ENCODE results near the gene THAP4. TPM values are rescaled to one million over a fixed set of nuclear protein-coding genes. Genes with fewer than 3 reads are reported as not detected.

THAP4 gene
- total and polyA plus RNA-seq, 2 of the 13 experiments (the other 11 are each of a cell fraction or from before 2014, with no cell fraction given) = 59.7 to 75.7 TPM

DNA sequence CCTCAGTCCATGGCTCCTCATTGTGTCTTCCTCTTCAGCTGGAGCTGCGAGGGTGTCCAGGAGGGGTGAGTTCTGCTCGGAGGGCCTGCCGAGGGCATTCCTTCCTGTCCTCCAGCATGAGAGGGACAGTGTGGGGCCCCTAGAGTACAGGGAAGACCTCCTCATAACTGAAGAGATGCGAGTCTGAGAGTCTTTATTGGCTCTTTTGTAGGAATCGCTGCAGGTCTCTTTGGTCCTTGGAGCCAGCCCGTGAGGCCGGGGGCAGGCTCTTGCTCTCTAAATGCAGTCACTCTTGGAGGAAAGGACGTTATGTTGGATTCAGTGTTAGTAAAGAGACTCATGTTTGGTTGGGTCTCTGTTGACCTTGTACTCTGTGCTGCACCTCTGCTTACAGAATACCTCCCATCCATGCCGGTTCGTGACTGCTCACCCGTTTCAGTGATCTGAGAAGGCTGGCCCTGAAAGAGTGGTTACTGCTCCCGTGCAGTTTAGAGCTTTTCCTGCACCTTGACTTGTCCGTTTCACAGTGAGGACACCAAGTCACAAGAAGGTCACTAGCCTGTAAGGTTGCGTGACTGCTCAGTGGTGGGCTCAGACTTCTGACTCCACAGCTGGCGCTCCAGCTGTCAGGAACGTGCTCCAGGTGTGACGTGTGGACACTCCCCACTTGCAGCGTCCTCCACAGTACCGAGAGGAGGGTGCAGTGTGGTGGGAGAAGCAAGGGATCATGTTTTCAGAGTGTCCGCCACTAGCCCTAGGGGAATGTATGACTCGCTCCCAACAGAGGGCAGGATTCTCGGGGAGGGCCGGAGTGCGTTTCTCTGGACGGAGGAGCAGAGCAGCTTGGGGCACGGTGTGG, 8.3 kb upstream of the THAP4 start (continued):
- TF ChIP-seq, protein P1, sequence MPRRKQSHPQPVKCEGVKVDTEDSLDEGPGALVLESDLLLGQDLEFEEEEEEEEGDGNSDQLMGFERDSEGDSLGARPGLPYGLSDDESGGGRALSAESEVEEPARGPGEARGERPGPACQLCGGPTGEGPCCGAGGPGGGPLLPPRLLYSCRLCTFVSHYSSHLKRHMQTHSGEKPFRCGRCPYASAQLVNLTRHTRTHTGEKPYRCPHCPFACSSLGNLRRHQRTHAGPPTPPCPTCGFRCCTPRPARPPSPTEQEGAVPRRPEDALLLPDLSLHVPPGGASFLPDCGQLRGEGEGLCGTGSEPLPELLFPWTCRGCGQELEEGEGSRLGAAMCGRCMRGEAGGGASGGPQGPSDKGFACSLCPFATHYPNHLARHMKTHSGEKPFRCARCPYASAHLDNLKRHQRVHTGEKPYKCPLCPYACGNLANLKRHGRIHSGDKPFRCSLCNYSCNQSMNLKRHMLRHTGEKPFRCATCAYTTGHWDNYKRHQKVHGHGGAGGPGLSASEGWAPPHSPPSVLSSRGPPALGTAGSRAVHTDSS (CRISPR knock-in tag; conservative IDR thresholded peaks at IDR 0.05) = no peak
- TF ChIP-seq ZNF878 (CRISPR knock-in tag; IDR thresholded peaks at IDR 0.05) (no peak), HNRNPK (IDR thresholded peaks at IDR 0.05; ENCODE audit: low read depth, low read length, poor library complexity, severe bottlenecking) (no peak), ZNF24 (IDR thresholded peaks at IDR 0.05) (no peak), ZNF207 (IDR thresholded peaks at IDR 0.05; ENCODE audit: borderline replicate concordance) (no peak), ZNF562 (CRISPR knock-in tag; IDR thresholded peaks at IDR 0.05; ENCODE audit: borderline replicate concordance) (no peak), ZNF354B (CRISPR knock-in tag; IDR thresholded peaks at IDR 0.05) (peak; percentile 76; the same call in 1 of the 2 replicates), ARNT2 (CRISPR knock-in tag; IDR thresholded peaks at IDR 0.05; ENCODE audit: low read depth) (peak; percentile 56), ZFYVE20 (CRISPR knock-in tag; IDR thresholded peaks at IDR 0.05; ENCODE audit: borderline replicate concordance, low read depth) (no peak), ZNF136 (CRISPR knock-in tag; IDR thresholded peaks at IDR 0.05; ENCODE audit: low read depth) (peak; percentile 90; the same call in 1 of the 2 replicates), CC2D1A (CRISPR knock-in tag; IDR thresholded peaks at IDR 0.05) (no peak), ZZZ3 (CRISPR knock-in tag; IDR thresholded peaks at IDR 0.05; ENCODE audit: borderline replicate concordance) (no peak), GATAD1 (CRISPR knock-in tag; IDR thresholded peaks at IDR 0.05) (0 out of 2 replicates have a peak, but pooled peaks have one; percentile 10)
- TF ChIP-seq, protein P2, sequence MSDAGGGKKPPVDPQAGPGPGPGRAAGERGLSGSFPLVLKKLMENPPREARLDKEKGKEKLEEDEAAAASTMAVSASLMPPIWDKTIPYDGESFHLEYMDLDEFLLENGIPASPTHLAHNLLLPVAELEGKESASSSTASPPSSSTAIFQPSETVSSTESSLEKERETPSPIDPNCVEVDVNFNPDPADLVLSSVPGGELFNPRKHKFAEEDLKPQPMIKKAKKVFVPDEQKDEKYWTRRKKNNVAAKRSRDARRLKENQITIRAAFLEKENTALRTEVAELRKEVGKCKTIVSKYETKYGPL (CRISPR knock-in tag; IDR thresholded peaks at IDR 0.05) = no peak
- TF ChIP-seq, protein P3, sequence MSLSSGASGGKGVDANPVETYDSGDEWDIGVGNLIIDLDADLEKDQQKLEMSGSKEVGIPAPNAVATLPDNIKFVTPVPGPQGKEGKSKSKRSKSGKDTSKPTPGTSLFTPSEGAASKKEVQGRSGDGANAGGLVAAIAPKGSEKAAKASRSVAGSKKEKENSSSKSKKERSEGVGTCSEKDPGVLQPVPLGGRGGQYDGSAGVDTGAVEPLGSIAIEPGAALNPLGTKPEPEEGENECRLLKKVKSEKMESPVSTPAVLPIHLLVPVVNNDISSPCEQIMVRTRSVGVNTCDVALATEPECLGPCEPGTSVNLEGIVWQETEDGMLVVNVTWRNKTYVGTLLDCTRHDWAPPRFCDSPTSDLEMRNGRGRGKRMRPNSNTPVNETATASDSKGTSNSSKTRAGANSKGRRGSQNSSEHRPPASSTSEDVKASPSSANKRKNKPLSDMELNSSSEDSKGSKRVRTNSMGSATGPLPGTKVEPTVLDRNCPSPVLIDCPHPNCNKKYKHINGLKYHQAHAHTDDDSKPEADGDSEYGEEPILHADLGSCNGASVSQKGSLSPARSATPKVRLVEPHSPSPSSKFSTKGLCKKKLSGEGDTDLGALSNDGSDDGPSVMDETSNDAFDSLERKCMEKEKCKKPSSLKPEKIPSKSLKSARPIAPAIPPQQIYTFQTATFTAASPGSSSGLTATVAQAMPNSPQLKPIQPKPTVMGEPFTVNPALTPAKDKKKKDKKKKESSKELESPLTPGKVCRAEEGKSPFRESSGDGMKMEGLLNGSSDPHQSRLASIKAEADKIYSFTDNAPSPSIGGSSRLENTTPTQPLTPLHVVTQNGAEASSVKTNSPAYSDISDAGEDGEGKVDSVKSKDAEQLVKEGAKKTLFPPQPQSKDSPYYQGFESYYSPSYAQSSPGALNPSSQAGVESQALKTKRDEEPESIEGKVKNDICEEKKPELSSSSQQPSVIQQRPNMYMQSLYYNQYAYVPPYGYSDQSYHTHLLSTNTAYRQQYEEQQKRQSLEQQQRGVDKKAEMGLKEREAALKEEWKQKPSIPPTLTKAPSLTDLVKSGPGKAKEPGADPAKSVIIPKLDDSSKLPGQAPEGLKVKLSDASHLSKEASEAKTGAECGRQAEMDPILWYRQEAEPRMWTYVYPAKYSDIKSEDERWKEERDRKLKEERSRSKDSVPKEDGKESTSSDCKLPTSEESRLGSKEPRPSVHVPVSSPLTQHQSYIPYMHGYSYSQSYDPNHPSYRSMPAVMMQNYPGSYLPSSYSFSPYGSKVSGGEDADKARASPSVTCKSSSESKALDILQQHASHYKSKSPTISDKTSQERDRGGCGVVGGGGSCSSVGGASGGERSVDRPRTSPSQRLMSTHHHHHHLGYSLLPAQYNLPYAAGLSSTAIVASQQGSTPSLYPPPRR (CRISPR knock-in tag; IDR thresholded peaks at IDR 0.05; ENCODE audit: borderline replicate concordance) = peak; percentile 70
- TF ChIP-seq, protein P4, sequence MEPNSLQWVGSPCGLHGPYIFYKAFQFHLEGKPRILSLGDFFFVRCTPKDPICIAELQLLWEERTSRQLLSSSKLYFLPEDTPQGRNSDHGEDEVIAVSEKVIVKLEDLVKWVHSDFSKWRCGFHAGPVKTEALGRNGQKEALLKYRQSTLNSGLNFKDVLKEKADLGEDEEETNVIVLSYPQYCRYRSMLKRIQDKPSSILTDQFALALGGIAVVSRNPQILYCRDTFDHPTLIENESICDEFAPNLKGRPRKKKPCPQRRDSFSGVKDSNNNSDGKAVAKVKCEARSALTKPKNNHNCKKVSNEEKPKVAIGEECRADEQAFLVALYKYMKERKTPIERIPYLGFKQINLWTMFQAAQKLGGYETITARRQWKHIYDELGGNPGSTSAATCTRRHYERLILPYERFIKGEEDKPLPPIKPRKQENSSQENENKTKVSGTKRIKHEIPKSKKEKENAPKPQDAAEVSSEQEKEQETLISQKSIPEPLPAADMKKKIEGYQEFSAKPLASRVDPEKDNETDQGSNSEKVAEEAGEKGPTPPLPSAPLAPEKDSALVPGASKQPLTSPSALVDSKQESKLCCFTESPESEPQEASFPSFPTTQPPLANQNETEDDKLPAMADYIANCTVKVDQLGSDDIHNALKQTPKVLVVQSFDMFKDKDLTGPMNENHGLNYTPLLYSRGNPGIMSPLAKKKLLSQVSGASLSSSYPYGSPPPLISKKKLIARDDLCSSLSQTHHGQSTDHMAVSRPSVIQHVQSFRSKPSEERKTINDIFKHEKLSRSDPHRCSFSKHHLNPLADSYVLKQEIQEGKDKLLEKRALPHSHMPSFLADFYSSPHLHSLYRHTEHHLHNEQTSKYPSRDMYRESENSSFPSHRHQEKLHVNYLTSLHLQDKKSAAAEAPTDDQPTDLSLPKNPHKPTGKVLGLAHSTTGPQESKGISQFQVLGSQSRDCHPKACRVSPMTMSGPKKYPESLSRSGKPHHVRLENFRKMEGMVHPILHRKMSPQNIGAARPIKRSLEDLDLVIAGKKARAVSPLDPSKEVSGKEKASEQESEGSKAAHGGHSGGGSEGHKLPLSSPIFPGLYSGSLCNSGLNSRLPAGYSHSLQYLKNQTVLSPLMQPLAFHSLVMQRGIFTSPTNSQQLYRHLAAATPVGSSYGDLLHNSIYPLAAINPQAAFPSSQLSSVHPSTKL (CRISPR knock-in tag; IDR thresholded peaks at IDR 0.05) = peak; percentile 77
